Renal cortex interstitium (tissue), 11 donors: ENCODE data around the gene PACSIN3. TPM values are rescaled to one million over a fixed set of nuclear protein-coding genes. Genes with fewer than 3 reads are reported as not detected.
"Not testable (repeated sequence)": the region's sequence is repeated elsewhere in the genome, so short reads cannot be mapped to it uniquely, and the experiment has no call there.

ENCODE experiments used
- DNase-seq, 11 donors: peaks; one replicate each; pipeline ENCODE4 v3.0.0-alpha.2; 2013; ENCODE audit warnings: low read depth in 9 of 11, low spot score in 4 of 11; ENCODE audit errors: extremely low read depth in 1 of 11
- polyA plus RNA-seq, 3 donors: library from polyadenylated mRNA; unstranded; fragments of 120-200 nt; gene quantifications; one replicate each; pipeline ENCODE4 v1.2.1, GENCODE V29; 2013; ENCODE audit not compliant: insufficient read length in 3 of 3

PACSIN3 gene
- polyA plus RNA-seq, 3 donors: 25.9 to 43.6 (median 38.8) TPM

DNA sequence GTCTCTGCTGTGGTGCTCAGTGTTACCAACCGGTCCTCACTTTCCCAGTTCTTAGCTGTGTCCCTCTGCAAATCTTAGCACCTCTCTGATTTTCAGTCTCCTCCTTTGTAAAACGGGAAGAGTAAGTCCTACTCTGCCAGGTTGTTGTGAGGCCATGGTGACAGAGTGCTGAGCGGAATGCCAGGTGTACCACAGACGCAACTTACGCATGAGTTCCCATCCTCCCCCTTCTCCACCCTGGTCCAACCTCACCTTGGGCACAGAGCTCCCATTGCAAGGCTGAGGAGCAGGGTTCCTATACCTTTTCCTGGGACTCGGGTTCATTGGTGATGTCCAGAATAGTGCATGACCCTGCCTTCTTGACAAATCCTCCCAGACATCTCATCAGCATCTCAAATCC lies 21.2 kb upstream of the PACSIN3 start:
- DNase-seq: no peak

DNA sequence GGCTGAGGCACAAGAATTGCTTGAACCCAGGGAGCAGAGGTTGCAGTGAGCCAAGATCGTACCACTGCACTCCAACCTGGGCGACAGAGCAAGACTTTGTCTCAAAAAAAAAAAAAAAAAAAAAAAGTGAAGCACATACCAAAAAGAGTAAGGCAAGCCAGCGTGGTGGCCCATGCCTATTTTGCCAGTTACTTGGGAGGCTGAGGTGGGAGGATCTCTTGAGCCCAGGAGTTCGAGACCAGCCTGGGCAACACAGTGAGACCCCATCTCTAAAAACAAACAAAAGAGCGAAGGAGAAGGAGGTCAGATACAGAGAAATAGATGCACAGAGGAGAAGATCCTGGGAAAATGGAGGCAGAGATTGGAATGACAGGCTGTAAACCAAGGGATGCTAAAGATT lies 20.3 kb upstream of the PACSIN3 start:
- DNase-seq: not testable (repeated sequence)

DNA sequence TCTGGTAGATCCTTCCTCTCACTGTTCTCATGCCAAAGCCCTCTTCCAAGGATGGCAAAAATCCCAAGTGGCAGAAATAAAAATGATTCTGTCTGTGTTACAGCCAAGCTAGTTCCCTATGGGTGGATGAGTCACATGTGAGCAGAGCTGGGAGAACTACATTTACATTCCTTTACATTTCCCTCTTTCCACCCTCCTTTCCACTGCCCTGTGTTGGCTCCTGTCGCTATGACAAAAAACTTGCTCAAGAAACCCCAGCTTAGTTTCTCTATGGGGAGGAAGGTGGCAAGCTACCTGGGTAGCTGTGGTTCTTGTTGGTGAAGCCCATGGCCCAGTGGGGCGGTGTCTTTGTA lies 18.4 kb upstream of the PACSIN3 start:
- no peak for DNase-seq

DNA sequence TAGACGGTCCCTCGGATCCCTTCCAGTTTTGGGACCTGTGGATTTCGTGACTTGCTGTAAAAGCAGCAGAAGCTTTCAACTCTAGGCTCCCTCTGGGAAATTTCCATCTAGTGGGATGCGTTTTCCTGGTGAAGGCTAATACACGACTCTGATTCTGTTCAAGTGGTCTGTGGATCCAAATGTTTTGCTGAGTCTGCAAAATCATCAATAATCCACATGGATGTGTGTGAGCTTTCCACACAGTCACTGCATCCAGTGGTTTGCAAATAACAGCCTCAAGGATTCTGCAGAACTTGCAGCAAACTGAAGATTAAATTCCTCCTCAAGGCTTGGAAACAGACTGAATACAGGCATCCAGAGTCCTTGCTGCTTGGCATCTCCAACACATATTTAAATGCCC lies 16.3 kb upstream of the PACSIN3 start:
- no peak for DNase-seq

DNA sequence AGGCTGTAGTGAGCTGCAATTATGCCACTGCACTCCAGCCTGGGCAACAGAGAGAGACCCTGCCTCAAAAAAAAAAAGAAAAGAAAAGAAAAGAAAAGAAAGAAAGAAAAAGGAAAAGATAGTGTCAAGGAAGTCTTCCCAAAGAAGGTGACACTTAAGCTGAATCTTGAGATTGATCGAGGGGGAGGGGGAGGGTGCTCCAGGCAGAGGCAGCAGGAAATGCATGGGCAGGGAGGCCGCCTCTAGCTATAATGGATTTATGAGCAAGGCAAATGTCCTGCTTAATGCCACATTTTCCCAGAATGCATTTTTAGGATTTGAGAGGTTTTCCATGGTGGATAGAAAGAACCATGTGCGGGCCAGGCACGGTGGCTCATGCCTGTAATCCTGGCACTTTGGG lies 14.8 kb upstream of the PACSIN3 start:
- no peak for DNase-seq

DNA sequence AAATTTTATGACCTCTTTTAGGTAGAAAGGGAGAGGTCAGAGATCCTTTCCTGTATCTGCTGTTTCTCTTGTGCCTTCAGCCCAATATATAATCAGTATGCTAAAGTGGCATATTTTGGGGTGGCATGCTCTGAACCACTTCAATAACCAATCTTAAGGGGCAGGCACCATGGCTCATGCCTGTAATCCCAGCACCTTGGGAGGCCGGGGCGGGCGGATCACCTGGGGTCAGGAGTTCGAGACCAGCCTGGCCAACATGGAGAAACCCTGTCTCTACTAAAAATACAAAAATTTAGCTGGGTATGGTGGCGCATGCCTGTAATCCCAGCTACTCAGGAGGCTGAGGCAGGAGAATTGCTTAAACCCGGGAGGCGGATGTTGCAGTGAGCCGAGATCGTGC lies 11.9 kb upstream of the PACSIN3 start:
- not testable (repeated sequence) for DNase-seq

DNA sequence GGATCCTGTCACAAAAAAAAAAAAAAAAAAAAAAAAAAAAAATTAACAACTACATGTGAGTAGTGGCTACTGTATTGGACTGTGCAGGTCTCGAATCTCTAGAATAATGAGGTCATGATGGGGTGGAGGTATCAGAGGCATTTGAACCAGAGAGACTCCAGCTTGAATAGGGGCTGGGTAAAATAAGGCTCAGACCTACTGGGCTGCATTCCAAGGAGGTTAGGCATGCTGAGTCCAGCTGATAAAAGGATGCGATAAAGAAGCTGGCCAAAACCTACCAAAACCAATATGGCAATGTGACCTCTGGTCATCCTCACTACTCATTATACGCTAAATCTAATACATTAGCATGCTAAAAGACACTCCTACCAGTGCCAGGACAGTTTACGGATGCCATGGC lies 5.9 kb upstream of the PACSIN3 start:
- DNase-seq: no peak

DNA sequence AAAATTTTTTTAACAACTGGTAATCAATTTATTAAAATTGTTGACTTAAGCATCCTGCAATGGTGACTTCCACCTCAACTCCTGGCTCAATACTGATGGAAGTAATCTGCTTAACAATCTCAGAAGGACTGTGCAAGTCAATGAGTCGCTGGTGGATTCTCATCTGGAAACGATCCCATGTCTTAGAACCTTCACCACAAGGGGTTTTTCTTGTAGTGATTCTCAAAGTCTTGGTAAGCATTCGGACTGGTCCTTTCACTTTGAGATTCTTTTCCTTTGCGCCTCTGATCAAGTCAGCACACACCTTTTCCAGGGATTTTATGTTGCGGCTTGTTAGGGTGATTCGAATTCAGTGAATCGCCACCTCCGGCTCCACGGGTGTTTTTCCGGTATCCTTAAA lies 4.9 kb upstream of the PACSIN3 start:
- not testable (repeated sequence) for DNase-seq

DNA sequence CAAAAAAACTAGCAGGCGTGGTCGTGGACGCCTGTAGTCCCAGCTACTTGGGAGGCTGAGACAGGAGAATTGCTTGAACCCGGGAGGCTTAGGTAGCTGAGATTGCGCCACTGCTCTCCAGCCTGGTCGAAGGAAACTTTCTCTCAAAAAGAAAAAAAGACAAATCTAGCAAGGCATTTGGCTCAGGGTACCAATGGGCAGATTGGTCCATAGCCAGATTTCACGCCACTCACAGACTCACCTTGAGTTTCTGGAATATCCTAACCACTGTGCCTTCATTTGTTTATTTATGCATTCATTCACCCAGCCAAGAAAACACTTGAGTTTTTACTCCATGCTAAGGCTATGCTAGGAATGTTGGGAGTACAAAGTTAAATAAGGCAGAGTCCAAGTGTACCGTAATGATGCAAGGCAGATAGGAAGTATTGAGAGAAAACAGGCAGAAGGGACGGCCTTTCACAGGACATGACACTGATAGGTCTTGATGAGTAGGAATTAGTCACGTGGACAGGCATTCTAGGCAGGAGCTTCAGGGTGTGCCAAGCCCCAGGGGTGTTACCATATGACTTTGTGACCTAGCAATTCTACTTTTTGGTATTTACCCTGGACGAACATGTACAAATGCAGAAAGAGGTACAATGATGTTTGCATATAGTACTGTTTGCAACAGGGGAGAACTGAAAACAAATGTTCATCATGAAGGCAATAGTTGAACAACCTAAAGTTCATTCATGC lies 3.0 kb upstream of the PACSIN3 start:
- DNase-seq: peak in 2 of 11 donors; percentile 34 to 64

DNA sequence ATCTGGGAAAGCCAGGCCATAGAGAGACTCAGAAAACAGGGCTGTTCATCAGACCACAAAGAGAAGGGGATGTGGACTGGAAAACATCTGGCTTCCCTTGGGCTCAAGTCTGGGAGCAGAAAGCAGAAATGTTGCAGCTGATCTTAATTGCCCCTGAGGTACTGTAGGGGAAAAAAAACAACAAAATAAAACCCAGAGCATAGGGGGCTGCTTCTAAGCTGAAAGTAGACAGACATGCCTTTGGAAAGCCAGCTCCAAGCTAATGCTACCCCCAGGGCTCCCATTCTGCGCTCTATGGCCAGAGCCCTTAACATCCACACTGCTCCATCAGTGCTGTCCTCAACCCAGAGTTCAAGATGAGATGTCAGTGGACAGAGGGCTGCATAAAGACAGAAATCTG lies 2.0 kb upstream of the PACSIN3 start:
- DNase-seq: peak in 2 of 11 donors; percentile 15 to 33

DNA sequence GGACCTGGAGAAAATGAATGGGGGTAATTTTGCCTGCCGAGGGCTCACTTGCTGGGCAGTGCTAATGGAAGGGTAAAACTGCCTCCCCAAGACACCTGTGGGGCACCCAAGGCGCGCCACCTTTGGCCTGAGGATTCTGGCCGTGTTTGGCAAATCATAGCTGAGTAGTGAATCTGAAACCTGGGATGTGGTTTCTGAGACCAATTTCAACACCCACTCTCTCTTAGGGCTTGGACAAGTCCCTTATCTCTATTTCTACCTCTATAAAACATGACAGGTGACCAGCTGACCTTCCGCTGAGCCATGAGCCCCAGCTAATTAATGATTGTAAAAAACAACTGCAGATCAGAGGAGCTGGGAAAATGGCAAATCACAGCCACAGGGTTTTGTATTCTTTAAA lies 1.5 kb upstream of the PACSIN3 start:
- DNase-seq: no peak

DNA sequence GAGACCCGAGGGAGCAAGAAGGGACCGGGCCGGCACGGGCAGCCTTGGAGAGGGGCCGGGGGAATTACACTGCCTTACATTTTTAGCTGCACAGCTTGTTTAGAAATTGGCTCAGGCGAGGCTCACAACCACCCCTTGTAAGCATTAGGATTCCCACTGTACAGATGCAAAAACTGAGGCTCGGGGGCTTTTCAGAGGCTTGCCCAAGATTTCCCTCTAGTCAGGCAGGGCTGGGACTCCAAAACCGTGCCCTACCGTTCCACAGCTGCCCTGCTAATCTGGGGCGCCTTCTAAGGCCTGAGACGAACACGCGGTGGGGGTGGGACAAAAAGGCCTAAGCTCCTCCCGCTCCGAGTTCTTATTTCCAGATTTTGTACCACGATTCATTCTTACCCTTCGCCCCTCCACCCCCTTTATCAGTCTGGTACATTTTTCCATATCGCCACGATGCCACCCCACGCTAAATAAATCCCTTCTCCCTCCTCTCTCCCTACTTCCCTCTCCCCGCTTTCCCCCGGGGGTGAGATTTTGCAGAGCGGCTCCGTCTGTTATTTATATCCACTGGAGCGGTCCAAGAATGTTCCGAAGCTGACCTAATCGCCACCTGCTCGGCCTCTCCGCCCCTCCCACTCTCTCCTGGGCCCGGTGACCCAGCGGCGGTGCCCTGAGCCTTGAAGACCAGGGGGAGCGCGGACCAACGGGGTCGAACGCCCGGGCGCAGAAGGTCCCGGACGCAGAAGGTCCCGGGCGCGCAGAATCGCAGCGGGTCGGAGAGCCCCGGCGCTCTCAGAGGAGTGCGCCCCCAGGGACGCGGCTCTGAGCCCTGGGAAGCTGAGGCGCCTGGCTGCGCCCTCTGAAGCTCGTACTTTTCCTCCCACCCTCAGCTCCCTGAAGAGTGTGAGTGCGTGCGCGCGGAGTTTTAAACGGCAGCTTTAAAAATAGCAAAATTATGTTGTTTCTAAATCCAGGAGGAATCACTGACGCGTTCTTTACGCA lies 764 bp upstream of the PACSIN3 start:
- peak in 1 of 11 donors; percentile 25 for DNase-seq

DNA sequence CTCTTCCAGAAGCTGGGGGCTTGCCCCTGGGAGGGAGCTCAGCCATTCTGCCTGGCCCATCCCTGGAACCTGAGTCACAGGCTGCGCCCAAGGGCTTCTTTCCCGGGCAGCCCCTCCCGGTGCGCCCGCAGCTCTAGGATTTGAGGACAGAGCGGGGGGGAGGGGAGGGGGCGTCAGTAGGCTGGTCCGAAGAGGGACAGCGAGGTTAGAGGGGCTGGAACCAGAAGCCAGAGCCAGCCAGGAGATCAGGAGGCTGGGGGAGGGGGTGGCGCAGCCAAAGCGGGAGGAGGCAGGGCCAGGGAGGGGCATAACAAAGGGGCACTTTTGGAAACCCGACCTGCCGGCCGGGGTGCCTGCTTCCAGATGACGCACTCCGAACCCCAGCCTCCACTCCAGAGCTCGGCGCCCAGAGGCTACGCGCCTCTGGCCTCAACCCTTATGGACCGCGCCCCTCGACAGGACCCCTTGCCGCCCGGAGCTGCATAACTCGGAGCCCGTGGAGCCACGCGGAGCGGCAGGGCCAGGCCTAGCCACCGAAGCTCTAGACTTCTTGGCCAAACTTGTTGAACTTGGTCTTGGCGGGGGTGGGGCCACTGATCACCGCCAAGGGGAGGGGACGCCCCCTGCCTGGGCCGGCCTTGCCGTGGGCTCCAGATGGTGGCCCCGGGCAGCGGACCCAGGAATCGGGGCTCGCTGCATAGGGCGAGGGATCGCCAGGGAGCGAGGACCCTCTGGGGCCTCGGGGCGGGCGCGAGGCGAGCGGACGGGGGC lies 744 bp downstream of the PACSIN3 start:
- peak in 3 of 11 donors; percentile 45 to 51 (median 45) for DNase-seq

DNA sequence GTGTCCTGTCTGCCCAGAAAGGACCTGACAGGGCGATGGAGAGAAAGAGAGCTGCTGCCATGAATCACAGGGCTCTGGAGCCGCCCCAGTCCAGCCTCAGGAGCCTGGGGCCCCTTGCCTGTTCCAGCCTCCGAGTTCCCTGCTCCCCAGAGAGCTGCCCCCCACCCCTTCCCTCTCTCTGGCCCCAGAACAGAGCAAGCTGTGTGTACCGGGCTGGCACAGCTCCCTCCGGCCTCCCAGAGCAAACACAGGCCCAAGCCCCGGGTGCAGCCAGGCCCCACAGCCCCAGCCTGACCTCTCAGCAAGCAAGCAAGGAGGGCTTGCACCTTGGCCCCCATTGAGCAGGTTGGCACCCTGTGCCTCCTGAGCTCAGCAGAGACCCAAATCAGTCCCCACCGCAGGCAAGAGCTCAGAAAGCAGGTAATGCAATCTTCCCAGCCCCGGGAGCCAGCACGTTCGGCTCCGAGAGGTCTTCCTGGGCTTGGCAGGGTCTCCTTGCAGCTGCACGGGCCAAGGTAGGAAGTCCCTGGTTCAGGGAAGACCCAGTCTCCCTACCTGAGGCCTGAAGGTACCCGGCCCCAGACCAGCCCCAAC lies 1.4 kb downstream of the PACSIN3 start:
- DNase-seq: no peak

DNA sequence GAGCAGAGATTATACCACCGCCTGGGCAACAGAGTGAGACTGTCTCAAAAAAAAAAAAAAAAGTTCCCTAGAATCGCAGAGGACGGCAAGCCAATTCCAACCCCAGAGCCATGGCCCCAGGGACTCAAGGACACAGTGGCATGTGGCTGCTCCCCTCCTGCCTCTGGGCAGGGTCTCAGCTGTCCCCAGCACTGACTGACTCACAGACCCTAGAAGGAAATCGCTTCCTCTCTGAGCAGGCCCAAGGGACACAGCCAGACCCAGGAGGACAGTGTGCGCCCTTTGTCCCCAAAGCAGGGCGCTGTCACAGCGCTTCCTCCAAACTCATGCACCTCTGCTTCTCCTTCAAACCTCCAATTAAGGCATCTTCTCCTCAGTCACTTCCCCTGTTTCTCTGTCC lies 2.3 kb downstream of the PACSIN3 start:
- DNase-seq: no peak

DNA sequence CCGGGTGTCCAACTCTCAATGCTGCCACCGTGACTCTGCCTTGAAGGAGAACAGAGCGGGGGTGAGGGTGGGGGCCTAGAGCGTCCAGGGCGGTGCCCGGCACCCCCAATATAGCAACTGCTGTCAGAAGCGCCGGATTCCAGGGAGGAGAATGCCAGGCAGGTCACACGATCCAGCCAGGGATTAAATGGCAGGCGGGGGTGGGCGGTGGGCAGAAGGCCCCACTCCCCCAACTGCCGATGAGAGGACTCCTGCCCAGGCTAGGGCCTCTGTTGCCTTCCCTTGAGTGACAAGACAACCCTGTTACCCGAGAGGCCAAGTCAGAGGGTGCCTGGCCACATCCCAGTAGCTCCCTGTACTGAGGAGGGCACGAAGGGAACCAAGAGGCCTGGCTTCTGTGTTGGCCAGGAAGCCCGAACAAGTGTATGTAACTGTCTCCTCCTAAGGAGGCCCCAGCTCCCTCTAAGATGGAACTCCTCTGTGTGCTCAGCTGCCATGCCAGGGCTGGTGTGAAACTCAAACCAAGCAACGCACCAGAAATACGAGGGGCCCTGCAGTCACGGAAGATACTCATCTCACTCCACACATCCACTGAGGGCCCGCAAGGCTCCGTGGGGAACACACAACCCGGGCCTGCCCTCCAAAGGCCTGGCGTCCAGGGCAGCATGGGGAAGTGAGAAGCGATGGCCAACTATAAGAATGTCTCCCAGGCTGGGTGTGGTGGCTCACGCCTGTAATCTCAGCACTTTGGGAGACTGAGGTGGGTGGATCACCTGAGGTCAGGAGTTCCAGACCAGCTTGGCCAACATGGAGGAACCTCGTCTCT lies 3.0 kb downstream of the PACSIN3 start:
- DNase-seq: no peak

DNA sequence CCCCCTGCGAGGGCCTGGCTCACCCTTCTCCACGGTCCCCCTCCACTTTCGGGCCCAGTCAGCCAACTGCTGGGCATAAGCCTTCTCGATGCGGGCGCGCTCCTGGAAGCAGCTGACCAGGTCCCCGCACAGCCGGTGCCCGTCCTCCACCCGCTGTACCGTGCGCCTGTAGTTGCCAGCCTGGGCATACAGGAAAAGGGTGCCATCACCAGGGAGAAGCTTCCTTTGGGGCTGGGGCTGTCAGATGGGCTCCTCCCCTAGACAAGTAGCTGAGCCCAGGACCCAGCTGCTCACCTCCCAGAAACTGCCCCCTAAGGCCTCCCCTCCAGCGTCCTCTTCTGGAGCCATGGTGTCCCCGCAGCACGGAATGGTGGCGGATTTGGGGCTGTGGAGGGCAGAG lies 3.9 kb downstream of the PACSIN3 start:
- DNase-seq: no peak

DNA sequence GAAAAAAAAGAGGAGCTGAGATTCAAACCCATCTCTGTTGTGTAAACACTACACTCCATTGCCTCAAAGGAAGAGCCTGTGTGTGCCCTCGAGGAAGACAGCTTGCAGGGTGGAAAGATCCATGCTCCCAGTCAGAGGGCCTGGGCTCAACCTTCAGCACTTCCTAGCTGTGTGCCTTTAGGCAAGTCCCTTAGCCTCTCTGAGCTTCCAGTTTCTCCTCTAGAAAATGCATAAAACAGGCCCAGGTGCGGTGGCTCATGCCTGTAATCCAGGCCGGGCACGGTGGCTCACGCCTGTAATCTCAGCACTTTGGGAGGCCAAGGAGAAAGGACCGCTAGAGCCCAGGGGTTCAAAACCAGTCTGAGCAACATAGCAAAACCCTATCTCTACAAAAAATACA lies 5.0 kb downstream of the PACSIN3 start:
- DNase-seq: no peak
